ENCODE results near the gene CHCHD1.
"Not testable (repeated sequence)": the region's sequence is repeated elsewhere in the genome, so short reads cannot be mapped to it uniquely, and the experiment has no call there.

CHCHD1 gene

DNA sequence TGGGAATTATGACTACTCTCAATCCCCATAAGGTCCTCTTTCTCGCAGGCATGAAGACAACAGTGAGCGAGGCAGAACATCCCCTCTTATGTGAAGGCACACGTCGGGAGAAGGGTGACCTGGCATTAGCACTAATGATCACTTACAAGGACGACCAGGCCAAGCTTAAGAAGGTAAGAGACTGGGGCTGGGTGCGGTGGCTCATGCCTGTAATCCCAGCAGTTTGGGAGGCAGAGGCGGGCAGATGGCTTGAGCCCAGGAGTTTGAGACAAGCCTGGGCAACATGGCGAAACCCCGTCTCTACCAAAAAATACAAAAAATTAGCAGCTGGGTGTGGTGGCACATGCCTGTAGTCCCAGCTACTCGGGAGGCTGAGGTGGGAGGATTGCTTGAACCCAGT lies 13.6 kb downstream of the CHCHD1 start:
- not testable (repeated sequence) for DNase-seq

DNA sequence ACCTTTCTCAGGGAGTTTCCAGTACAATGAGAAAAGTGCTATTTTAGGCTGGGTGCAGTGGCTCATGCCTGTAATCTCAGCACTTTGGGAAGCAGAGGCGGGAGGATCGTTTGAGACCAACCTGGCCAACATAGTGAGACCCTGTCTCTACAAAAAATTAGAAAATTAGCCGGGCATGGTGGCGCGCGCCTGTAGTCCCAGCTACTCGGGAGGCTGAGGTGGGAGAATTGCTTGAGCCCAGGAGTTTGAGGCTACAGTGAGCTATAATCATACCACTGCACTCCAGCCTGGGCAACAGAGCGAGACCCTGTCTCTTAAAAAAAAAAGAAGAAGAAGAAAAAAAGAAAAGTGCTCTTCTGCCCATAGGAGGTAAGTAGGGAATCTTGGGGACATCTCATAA lies 14.2 kb downstream of the CHCHD1 start:
- DNase-seq: not testable (repeated sequence)

DNA sequence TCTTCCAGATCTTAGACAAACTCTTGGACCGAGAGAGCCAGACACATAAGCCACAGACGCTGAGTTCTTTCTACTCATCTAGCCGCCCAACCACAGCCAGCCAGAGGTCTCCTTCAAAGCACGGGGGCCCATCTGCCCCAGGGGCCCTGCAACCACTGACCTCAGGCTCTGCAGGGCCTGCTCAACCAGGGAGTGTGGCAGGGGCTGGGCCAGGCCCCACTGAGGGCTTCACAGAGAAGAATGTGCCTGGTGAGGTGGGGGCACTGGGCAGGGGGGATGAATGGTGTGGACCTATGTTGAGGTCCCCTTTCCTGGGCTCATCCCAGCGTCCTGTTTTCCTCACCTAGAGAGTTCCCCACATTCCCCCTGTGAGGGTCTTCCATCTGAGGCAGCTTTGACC lies 14.9 kb downstream of the CHCHD1 start:
- DNase-seq: no peak

DNA sequence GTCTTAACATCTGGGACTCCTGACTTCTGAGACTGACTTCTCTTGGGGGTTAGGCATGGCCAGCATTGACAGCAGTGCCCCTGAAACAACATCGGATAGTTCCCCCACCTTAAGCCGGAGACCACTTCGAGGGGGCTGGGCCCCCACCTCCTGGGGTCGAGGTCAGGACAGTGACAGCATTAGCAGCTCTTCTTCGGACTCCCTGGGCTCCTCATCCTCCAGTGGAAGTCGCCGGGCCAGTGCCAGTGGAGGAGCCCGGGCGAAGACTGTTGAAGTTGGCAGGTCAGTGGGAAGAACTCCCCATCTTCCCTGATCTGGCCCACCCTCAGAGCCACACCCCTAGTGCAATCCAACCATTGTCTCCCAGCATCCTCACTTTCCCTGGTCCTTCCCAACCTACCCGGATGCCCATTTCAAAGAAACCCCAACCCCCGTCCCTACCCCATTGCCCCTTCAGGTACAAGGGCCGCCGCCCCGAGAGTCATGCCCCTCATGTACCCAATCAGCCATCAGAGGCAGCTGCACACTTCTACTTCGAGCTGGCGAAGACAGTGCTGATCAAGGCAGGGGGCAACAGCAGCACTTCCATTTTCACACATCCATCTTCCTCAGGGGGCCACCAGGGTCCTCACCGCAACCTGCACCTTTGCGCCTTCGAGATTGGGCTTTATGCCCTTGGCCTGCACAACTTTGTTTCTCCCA lies 15.6 kb downstream of the CHCHD1 start:
- DNase-seq: no peak

DNA sequence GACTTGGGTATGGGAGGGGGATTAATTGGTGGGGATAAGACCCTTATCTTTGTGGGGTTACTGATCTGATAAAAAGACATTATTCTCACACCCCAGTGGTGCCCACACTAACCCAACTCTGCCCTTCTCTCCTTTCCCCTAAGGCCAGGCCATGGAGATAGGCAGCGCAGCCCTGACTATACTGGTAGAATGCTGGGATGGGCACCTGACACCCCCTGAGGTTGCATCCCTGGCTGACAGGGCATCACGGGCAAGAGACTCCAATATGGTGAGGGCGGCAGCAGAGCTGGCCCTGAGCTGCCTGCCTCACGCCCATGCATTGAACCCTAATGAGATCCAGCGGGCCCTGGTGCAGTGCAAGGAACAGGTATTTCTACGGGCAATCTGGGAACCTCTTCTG lies 16.2 kb downstream of the CHCHD1 start:
- no peak for DNase-seq

DNA sequence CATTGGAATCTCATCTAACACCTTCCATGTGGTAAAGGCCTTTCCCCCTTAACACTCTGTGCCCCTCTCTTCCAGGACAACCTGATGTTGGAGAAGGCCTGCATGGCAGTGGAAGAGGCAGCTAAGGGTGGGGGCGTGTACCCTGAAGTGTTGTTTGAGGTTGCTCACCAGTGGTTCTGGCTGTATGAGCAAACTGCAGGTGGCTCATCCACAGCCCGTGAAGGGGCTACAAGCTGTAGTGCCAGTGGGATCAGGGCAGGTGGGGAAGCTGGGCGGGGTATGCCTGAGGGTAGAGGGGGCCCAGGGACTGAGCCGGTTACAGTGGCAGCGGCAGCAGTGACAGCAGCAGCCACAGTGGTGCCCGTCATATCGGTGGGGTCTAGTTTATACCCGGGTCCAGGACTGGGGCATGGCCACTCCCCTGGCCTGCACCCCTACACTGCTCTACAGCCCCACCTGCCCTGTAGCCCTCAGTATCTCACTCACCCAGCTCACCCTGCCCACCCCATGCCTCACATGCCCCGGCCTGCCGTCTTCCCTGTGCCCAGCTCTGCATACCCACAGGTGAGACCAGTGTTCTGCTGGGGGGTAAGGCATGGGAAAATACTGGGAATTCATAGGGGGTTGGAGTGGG lies 17.2 kb downstream of the CHCHD1 start:
- no peak for DNase-seq

DNA sequence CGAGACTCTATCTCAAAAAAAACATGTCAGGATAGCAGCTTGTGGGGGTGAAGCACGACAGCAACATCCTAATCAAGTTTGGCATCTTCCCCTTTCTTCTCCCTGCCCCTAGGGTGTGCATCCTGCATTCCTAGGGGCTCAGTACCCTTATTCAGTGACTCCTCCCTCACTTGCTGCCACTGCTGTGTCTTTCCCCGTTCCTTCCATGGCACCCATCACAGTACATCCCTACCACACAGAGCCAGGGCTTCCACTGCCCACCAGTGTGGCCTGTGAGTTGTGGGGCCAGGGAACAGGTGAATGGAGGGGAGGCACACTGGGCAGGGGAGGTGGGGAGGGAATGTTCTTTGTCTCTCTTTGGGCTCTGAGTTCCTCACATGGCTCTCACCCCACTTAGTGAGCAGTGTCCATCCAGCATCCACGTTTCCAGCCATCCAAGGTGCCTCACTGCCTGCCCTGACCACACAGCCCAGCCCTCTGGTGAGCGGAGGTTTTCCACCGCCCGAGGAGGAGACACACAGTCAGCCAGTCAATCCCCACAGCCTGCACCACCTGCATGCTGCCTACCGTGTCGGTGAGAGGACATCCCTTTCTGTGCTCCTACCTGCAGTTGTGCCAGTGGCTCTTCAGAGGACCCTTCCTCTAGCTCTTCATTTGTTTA lies 18.2 kb downstream of the CHCHD1 start:
- DNase-seq: no peak

DNA sequence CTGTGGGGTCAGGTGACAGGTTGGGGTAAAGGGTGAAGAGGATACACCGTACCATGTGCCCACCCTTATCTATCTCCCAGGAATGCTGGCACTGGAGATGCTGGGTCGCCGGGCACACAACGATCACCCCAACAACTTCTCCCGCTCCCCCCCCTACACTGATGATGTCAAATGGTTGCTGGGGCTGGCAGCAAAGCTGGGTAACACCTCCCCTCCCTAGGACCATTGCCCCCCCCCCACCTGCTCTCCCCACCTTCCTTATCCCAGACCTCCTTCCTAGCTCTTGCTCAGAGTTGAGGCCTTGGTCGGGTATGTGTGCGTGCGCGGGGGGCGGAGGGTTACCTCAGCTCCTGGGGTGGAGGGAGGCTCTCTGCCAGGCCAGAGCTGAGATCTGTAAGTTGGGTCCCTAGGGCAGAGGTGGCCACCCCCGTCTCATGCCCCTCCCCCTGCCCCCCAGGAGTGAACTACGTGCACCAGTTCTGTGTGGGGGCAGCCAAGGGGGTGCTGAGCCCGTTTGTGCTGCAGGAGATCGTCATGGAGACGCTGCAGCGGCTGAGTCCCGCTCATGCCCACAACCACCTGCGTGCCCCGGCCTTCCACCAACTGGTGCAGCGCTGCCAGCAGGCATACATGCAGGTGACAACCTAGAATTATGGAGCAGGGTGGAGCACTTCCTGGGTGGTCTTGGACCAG lies 18.9 kb downstream of the CHCHD1 start:
- no peak for DNase-seq

DNA sequence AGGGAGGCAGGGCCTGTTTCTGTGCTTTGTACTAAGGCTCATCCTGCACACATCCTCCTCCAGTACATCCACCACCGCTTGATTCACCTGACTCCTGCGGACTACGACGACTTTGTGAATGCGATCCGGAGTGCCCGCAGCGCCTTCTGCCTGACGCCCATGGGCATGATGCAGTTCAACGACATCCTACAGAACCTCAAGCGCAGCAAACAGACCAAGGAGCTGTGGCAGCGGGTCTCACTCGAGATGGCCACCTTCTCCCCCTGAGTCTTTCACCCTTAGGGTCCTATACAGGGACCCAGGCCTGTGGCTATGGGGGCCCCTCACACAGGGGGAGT lies 19.4 kb downstream of the CHCHD1 start:
- DNase-seq: no peak

DNA sequence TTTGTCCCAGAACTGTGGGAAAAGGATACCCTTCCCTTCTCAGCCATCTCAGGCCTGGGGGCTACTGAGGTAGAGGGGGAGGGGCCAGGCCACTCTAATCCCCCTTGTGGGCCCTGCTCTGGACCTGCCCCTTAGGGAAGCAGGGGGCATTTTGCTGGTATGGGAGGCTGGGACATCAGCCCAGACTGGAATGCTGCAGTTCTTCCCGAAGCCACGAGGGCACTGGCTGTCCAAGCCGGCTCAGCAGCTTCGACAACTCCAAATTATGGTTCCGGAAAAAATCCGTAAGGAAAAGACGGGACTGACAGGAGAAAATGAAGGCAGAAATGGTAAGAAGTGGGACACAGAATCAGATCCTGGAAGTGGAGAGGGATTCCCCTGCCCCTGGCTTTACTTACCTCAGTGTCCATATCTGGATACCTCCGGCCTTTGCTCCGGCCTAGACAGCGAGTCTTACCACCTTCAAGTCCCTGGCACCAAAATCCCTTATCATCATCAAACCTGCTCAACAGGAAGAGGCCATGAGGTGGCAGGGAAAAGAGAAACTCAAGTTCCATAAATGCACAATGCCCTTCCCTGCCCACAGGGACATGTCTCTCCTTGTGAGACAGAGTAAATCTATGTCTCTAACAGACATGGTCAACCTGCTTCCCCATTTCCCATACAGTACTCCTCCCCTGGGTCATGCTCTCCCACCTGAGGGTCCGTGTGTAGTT lies 20.6 kb downstream of the CHCHD1 start:
- no peak for DNase-seq

DNA sequence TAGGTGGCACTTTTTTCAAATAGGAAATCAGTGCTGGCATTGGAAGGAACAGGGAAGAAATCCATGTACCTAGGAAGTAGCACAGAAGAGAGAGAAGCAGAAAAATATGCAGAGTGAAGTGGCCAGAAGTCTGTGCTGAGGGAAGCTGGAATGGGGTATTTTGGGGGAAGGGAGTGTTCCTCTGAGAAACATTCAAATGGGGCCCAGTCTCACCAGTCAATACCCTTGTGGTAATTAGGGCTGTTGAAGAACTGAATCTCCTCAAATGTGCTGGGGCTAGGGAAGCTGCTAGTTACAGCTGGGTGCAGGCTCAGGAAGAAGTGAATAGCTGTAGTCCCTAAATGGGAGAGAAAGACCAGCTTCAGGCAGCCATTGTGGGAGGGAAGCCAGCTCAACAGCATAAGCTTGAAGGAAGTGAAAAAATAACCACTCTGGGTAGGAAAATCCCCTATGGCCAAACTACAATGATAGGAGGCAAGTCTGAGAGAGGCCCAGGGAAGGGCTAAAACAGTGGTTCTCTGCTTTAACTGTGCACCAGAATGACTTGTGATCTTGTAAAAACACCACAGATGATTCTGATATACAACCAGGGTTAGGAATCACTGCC lies 21.9 kb downstream of the CHCHD1 start:
- no peak for DNase-seq

DNA sequence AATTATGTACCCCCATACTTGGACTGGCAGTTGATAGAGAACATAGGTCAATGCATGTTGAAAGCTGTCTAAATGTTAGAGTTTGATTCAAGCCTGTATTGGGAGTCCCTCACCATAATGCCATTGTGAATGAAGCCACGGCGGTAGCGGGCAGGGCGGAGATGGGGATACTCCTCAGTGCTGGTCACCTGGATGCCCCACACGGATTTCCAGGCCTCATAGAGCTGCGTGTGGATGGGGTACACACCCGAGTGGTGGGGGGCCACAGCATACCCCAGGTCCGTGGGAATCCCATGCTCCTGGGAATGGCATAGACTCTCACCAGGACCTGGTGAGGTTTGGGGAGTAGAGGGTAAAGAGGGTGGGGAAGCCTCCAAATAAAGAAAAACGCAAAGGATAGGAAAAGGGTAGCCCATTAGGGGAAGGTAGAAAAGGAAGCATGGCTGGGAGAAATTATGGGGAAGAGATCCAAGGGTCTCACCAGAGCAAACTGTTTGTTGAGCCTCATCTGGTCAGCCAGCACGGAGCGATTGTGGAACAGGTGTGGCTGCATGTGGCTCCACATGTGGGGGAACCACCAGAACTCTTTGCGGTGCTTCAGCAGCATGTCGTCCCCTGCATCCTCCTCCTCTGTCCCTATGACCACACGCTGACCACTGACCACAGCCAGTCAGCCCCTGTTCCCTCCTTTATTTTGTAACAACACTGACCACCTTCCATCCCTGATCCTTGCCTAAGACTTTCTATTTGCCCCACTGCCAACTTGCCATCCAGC lies 24.5 kb downstream of the CHCHD1 start:
- no peak for DNase-seq

DNA sequence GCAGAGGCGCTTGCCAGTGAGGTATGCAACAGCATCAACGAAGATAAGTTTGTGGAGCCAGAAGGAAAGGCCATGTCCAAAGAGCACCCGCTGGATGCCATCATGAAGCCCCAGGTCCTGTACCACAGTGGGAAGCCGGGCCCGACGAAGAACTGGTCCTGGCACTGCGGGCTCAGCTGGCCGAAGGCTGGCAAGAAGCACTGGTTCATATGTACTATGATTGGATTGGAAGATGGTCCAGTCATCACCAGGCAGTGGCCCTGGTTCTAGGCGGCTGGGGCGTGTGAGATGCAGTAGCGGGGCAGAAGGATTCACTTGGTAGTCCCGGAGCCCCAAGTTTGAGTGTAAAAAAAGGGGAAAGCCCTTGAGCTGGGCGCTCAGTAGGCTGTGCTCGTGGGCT lies 25.6 kb downstream of the CHCHD1 start:
- no peak for DNase-seq

DNA sequence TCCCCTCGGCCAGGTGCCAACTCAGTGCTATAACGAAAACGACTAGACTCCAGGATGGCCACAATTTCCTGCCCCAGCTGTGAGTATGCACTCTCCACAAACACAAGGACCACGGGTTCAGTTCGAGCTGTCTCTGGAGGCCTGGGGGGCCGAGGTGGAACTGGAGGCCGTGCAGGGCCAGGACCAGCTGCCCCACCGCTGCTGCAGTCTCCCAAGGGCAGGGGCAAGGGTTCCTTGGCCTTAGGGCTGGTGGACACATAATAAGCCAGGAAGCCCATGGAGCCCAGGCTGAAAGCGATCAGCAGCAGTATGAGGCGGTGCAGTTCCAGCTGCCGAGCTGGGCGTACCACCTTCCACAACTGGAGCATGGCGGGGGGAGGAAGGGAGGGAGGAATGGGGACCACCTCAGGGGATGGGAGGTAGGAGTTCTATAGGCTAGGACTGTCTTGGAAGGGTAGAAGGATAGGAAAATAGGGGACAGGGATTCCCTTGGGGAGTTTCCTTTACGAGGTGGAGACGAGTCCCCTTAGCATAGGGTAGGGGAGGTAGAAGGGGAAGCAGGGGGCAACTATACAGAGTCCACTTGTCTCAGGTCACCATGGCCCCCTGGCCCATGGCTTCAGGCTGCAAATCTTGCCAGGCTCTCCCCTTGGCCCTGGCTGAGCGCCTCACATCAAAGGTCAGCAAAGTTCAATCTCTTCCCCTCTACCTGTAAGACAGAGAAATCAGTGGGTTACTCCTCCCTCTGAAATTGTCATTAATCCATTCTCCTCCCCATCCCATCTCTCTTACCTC lies 26.4 kb downstream of the CHCHD1 start:
- DNase-seq: no peak

DNA sequence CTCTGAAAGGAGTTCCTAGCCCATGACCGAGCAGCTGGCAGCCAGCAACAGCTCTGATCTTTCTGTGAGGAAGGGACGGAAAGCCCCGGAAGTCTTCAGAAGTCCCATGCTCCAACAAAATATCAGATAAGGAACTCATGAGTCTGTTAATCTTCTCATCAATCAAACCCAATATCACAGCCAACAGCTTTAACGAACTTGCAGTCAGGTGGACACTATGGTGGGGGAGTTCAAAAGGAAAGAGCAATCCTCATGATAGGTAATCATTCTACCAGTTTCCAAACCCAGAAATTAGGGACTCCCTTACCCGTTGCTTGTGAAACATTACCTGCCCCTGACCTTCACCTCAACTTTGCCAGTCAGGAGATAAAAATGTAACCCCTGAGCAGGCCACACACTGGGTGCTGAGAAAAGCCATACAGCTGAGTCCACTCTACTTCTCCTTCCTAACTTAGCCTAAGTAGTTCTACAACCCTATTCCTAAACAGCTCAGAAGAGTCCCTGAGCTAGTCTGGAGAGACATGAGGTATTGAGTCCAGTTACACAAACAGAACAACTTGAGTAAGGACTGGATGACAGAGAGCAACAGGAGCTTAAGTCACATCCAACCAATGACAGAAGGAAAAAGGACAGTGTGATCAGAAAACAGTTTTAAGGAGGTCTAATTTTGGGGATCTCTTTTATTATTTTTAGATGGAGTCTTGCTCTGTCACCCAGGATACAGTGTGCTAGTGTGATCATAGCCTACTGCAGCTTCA lies 27.4 kb downstream of the CHCHD1 start:
- DNase-seq: no peak

DNA sequence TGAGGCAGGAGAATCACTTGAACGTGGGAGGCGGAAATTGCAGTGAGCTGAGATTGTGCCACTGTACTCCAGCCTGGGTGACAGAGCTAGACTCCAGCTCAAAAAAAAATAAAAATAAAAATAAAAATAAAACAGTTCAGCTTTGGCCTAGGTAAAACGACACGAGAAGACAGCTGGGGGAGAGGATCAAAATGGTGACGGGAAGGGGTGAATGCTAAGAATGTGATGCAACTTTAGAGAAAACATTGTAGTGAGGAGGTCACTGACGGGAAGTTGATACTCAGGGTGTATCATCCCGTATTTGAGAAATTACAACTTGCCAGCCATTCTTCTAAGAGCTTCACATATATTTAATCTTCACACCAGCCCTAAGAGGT lies 28.5 kb downstream of the CHCHD1 start:
- no peak for DNase-seq

DNA sequence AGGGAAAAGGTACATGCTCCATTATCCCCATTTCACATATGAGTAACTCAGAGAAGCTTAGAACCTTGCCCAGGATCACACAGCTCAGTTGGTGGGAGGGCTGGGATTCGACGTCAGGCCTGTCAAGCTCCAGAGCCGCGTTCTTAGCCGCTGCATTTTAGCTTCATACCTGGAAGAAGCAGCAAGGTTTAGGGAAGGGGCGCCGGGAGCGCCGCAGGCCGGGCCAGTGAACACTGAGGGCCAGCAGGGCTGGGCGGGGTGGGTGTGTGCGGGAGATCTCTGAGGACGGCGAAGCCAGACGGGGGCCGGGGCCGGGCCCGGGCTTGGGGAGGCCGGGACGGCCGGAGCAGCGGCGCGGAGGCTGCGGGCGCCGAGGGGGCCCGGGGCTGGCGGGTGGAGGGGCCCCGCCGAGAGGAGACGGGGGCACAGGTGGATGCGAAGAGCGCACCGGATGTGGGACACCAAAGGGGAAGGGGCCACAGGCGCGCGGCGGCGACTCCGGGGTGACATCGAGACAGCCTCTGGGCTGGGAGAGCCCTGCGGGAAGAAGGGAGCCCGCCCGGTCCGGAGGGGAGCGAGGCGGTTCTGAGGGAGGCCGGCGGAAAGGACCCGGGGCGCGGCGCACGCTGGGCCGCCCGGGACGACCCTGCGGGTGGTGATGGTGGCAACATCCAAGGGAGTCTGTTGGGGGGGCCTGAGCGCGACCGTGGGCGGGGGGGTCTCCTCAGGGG lies 29.1 kb downstream of the CHCHD1 start:
- DNase-seq: peak; percentile 81

DNA sequence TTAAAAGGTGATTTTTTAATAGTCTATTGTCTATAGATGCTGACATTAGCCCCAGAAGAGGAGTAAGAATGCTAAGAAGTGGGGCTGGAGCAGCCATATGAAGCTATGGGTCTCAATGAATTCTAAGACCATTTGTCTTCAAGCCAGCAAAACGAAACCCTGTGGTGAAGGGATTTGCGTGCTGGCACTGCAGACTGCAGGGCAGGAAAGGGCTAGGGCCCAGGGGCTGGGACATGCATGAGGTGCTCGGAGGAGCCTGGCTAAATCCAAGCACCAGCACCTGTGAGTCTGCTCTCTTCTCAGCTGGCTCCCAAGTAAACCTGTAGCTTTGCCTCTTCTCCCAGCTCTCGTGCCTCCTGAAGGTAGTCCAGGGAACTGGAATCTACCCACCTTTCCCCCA lies 30.8 kb downstream of the CHCHD1 start:
- no peak for DNase-seq

DNA sequence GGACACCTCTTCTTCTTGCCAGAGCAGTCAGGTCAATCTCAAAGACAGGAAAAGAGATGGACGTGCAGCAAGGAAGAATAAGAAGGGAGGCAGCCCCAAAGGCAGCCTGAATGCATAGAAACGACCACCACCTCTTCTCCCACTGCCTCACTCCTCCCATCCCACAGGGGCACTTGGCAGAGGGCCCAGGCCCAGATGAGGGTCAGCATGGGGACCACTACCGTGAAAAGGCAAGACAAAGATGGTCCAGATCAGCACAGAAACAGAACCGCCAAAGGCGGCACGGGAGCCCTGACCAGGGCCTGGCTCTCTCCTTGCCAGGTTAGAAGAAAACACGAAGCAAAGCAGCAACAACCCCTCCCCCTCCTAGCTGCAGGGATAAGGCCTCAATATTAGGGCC lies 31.5 kb downstream of the CHCHD1 start:
- DNase-seq: no peak

All from activated CD8-positive, alpha-beta memory T cell treated with anti-CD3 and anti-CD28 coated beads, Interleukin-2, amount 50 U/mL, for 48 hours (primary cell).